Left ventricle myocardium inferior (tissue), 1 donor: ENCODE data around the gene PPP2R2B. TPM values are rescaled to one million over a fixed set of nuclear protein-coding genes. Genes with fewer than 3 reads are reported as not detected.

Experiments
- DNase-seq: peaks from one replicate; pipeline ENCODE4 v3.0.0-alpha.2; 2020
- H3K27ac ChIP-seq: fragments of 200-600 bp; replicated peaks from 2 replicates; pipeline ENCODE4 v1.8.0; 2021
- H3K27me3 ChIP-seq: fragments of 200-600 bp; 2 replicates; pipeline ENCODE4 v1.8.0; 2021; ENCODE audit warnings: low read depth
- H3K36me3 ChIP-seq: fragments of 200-600 bp; 2 replicates; pipeline ENCODE4 v1.8.0; 2021
- H3K4me1 ChIP-seq: fragments of 200-600 bp; 2 replicates; pipeline ENCODE4 v1.8.0; 2021
- H3K4me3 ChIP-seq: fragments of 200-600 bp; 2 replicates; pipeline ENCODE4 v1.8.0; 2021; ENCODE audit warnings: mild to moderate bottlenecking, moderate library complexity
- H3K9me3 ChIP-seq: fragments of 200-600 bp; replicated peaks from 2 replicates; pipeline ENCODE4 v1.8.0; 2021
- CTCF ChIP-seq: fragments of 200-600 bp; IDR thresholded peaks from 2 replicates; pipeline ENCODE4 v1.8.0; 2021; ENCODE audit warnings: antibody characterized with exemption, mild to moderate bottlenecking, borderline replicate concordance
- intact Hi-C: fragments of 100-400 bp; cut with micrococcal nuclease; formaldehyde crosslinking; loops from one replicate; pipeline ENCODE4 v1.11.0; 2022
- total RNA-seq: library from RNA; stranded (reverse); fragmentation: NEBNext Ultra II Directional; extraction: Animal tissue kit (Norgen Biotek cat#: 25700); gene quantifications from one replicate; pipeline ENCODE4 v1.2.1, GENCODE V29; 2021
- donor health status: DM: no; HTN: yes; CAD: no; lungs with severe emphysema.

The PPP2R2B gene
- total RNA-seq, 1 donor from 2014 or later, result 0.11 TPM

GRCh38 chr5:146659961-146660360, 218.6 kb downstream of the PPP2R2B start:
- Histone ChIP-seq H3K27ac (no peak overlapping the region), H3K36me3 (no peaks in the 10 kb centered on the region), H3K9me3 (no peaks in the 10 kb centered on the region), H3K27me3 (no peaks in the 10 kb centered on the region), H3K4me1 (no peaks in the 10 kb centered on the region), H3K4me3 (no peak overlapping the region)
- no peak for DNase-seq
- intact Hi-C loops, result no loop called here
- no peak for TF ChIP-seq CTCF

- intact Hi-C loops, result no loop called here
- Histone ChIP-seq H3K4me1 (no peaks in the 10 kb centered on the region), H3K4me3 (no peak overlapping the region), H3K9me3 (no peaks in the 10 kb centered on the region), H3K36me3 (no peaks in the 10 kb centered on the region), H3K27ac (no peak overlapping the region), H3K27me3 (no peaks in the 10 kb centered on the region)
- no peak for TF ChIP-seq CTCF
- no peak for DNase-seq
These were observed 221.9 kb downstream of the PPP2R2B start for GRCh38 chr5:146656703-146657102.

- intact Hi-C loops, result no loop called here
- Histone ChIP-seq H3K36me3 (no peaks in the 10 kb centered on the region), H3K27me3 (no peaks in the 10 kb centered on the region), H3K4me3 (no peak overlapping the region), H3K27ac (no peak overlapping the region), H3K9me3 (no peaks in the 10 kb centered on the region), H3K4me1 (no peaks in the 10 kb centered on the region)
- no peak for DNase-seq
- no peak for TF ChIP-seq CTCF
These were observed 225.0 kb downstream of the PPP2R2B start for GRCh38 chr5:146653560-146653959.

- no peaks in the 10 kb centered on the region for H3K27me3 ChIP-seq
- intact Hi-C loops, result no loop called here
- H3K27ac ChIP-seq, result no peak overlapping the region
- no peaks in the 10 kb centered on the region for H3K9me3 ChIP-seq
- no peaks in the 10 kb centered on the region for H3K36me3 ChIP-seq
- no peaks in the 10 kb centered on the region for H3K4me1 ChIP-seq
- no peak overlapping the region for H3K4me3 ChIP-seq
- TF ChIP-seq CTCF, result no peak
- no peak for DNase-seq
These were observed 226.0 kb downstream of the PPP2R2B start for GRCh38 chr5:146652547-146652946.

- intact Hi-C loops, result no loop called here
- DNase-seq, result no peak
- no peaks in the 10 kb centered on the region for H3K27me3 ChIP-seq
- no peak overlapping the region for H3K4me3 ChIP-seq
- no peaks in the 10 kb centered on the region for H3K9me3 ChIP-seq
- H3K4me1 ChIP-seq, result no peaks in the 10 kb centered on the region
- no peak overlapping the region for H3K27ac ChIP-seq
- TF ChIP-seq CTCF, result no peak
- H3K36me3 ChIP-seq, result no peaks in the 10 kb centered on the region
These were observed 230.8 kb downstream of the PPP2R2B start for GRCh38 chr5:146647656-146648199.
